HepG2 (cell line): Measurements from ENCODE around the gene ANKRD17. TPM values are rescaled to one million over a fixed set of nuclear protein-coding genes. Genes with fewer than 3 reads are reported as not detected.

ENCODE experiments used
- AGO2 ChIP-seq: fragments of 200-400 bp; formaldehyde crosslinking; optimal IDR thresholded peaks from 2 replicates; pipeline ENCODE3; 2017; ENCODE audit warnings: mild to moderate bottlenecking, low read depth, low read length, moderate library complexity
- ATAD3A ChIP-seq: sonication (generic); formaldehyde crosslinking; IDR thresholded peaks from 2 replicates; pipeline ENCODE4 v1.4.0; 2020; ENCODE audit warnings: missing genetic modification reagents
- CENPBD1 ChIP-seq: sonication (generic); formaldehyde crosslinking; IDR thresholded peaks from 2 replicates; pipeline ENCODE4 v1.8.0; 2022; ENCODE audit warnings: missing genetic modification reagents, low read depth, mild to moderate bottlenecking, borderline replicate concordance
- DNMT3B ChIP-seq: conservative IDR thresholded peaks from 2 replicates; pipeline ENCODE4 v1.6.1; 2016; ENCODE audit warnings: missing biosample characterization, control low read depth
- HMG20A ChIP-seq: IDR thresholded peaks from 2 replicates; pipeline ENCODE4 v1.6.1; 2016; ENCODE audit warnings: borderline replicate concordance
- MBD4 ChIP-seq: IDR thresholded peaks from 2 replicates; pipeline ENCODE4 v1.6.1; 2012; ENCODE audit warnings: low read length, inconsistent platforms, borderline replicate concordance
- SALL2 ChIP-seq: sonication (generic); formaldehyde crosslinking; IDR thresholded peaks from 2 replicates; pipeline ENCODE4 v1.8.1; 2023; ENCODE audit warnings: mild to moderate bottlenecking, missing genetic modification reagents, inconsistent platforms
- SRSF4 ChIP-seq: fragments of 200-400 bp; formaldehyde crosslinking; IDR thresholded peaks from one replicate; pipeline ENCODE4 v1.6.1; 2018; ENCODE audit warnings: mild to moderate bottlenecking, low read depth, low read length, moderate library complexity; ENCODE audit not compliant: poor library complexity, severe bottlenecking
- TARDBP ChIP-seq: sonication (generic); formaldehyde crosslinking; IDR thresholded peaks from 2 replicates; pipeline ENCODE4 v1.8.0; 2022; ENCODE audit warnings: mild to moderate bottlenecking, missing genetic modification reagents
- TBL1XR1 ChIP-seq: fragments of 150-350 bp; IDR thresholded peaks from 2 replicates; pipeline ENCODE4 v1.6.1; 2014; ENCODE audit warnings: borderline replicate concordance, low read length; ENCODE audit not compliant: partially characterized antibody
- TOPORS ChIP-seq: sonication (generic); formaldehyde crosslinking; IDR thresholded peaks from 2 replicates; pipeline ENCODE4 v1.8.0; 2023; ENCODE audit warnings: mild to moderate bottlenecking, missing genetic modification reagents
- ZBTB20 ChIP-seq: sonication (generic); formaldehyde crosslinking; IDR thresholded peaks from 2 replicates; pipeline ENCODE4 v1.8.1; 2023; ENCODE audit warnings: missing genetic modification reagents, low read depth, mild to moderate bottlenecking, borderline replicate concordance
- ZFAT ChIP-seq: sonication (generic); formaldehyde crosslinking; conservative IDR thresholded peaks from 2 replicates; pipeline ENCODE4 v1.8.1; 2023; ENCODE audit warnings: missing genetic modification reagents, inconsistent platforms
- ZFYVE20 ChIP-seq: sonication (generic); formaldehyde crosslinking; IDR thresholded peaks from 2 replicates; pipeline ENCODE4 v1.8.0; 2023; ENCODE audit warnings: low read depth, mild to moderate bottlenecking, moderate library complexity, missing genetic modification reagents, borderline replicate concordance
- ZNF24 ChIP-seq: fragments of 450-650 bp; IDR thresholded peaks from 2 replicates; pipeline ENCODE4 v1.6.1; 2017; ENCODE audit warnings: antibody characterized with exemption, mild to moderate bottlenecking
- ZNF605 ChIP-seq: sonication (generic); formaldehyde crosslinking; IDR thresholded peaks from 2 replicates; pipeline ENCODE4 v1.8.0; 2022; ENCODE audit warnings: mild to moderate bottlenecking, missing genetic modification reagents
- ZNF672 ChIP-seq: sonication (generic); formaldehyde crosslinking; IDR thresholded peaks from 2 replicates; pipeline ENCODE4 v1.8.1; 2022; ENCODE audit warnings: missing genetic modification reagents
- ZNF776 ChIP-seq: sonication (generic); formaldehyde crosslinking; IDR thresholded peaks from 2 replicates; pipeline ENCODE4 v1.4.0; 2020; ENCODE audit warnings: mild to moderate bottlenecking, missing genetic modification reagents
- polyA plus RNA-seq, 8 experiments: library from polyadenylated mRNA; depleted of rRNA in 3 of 8; stranded (reverse) in 7 of 8; unstranded in 1 of 8; fragments of >200 nt; fragmentation: Illumina TruSeq in 4 of 8; extraction: Trizol in 4 of 8; gene quantifications; 2 replicates each; pipeline versions ENCODE4 v1.2.1 to v1.2.3, GENCODE V29; 2011 to 2016; ENCODE audit warnings: low read depth in 4 of 8, missing spikeins in 1 of 8, mixed read lengths in 1 of 8; ENCODE audit not compliant: insufficient read depth in 1 of 8
- total RNA-seq, 5 experiments: library from RNA; depleted of rRNA; stranded (reverse); fragments of >200 nt; fragmentation: Illumina TruSeq; extraction: Trizol; gene quantifications; 2 replicates each; pipeline ENCODE4 v1.2.3, GENCODE V29; 2016; ENCODE audit warnings: low read depth in 1 of 5
- TF ChIP-seq, protein P1 (sequence below): sonication (generic); formaldehyde crosslinking; IDR thresholded peaks from 2 replicates; pipeline ENCODE4 v1.4.0; 2020; ENCODE audit warnings: missing genetic modification reagents
- TF ChIP-seq, protein P2 (sequence below): sonication (generic); formaldehyde crosslinking; IDR thresholded peaks from 2 replicates; pipeline ENCODE4 v1.4.0; 2020; ENCODE audit warnings: mild to moderate bottlenecking, missing genetic modification reagents
- TF ChIP-seq, protein P3 (sequence below): sonication (generic); formaldehyde crosslinking; IDR thresholded peaks from 2 replicates; pipeline ENCODE4 v1.9.0; 2021; ENCODE audit warnings: missing genetic modification reagents, mild to moderate bottlenecking, borderline replicate concordance

ANKRD17 gene
- total and polyA plus RNA-seq, 2 of the 13 experiments (the other 11 are each of a cell fraction or from before 2014, with no cell fraction given) = 55.7 to 61.1 TPM

- TF ChIP-seq AGO2 = peak; percentile 79
- TF ChIP-seq ZNF776 = 0 out of 2 replicates have a peak, but pooled peaks have one; percentile 27
- 0 out of 2 replicates have a peak, but pooled peaks have one; percentile 29 for TF ChIP-seq HMG20A
- TF ChIP-seq, protein P1, sequence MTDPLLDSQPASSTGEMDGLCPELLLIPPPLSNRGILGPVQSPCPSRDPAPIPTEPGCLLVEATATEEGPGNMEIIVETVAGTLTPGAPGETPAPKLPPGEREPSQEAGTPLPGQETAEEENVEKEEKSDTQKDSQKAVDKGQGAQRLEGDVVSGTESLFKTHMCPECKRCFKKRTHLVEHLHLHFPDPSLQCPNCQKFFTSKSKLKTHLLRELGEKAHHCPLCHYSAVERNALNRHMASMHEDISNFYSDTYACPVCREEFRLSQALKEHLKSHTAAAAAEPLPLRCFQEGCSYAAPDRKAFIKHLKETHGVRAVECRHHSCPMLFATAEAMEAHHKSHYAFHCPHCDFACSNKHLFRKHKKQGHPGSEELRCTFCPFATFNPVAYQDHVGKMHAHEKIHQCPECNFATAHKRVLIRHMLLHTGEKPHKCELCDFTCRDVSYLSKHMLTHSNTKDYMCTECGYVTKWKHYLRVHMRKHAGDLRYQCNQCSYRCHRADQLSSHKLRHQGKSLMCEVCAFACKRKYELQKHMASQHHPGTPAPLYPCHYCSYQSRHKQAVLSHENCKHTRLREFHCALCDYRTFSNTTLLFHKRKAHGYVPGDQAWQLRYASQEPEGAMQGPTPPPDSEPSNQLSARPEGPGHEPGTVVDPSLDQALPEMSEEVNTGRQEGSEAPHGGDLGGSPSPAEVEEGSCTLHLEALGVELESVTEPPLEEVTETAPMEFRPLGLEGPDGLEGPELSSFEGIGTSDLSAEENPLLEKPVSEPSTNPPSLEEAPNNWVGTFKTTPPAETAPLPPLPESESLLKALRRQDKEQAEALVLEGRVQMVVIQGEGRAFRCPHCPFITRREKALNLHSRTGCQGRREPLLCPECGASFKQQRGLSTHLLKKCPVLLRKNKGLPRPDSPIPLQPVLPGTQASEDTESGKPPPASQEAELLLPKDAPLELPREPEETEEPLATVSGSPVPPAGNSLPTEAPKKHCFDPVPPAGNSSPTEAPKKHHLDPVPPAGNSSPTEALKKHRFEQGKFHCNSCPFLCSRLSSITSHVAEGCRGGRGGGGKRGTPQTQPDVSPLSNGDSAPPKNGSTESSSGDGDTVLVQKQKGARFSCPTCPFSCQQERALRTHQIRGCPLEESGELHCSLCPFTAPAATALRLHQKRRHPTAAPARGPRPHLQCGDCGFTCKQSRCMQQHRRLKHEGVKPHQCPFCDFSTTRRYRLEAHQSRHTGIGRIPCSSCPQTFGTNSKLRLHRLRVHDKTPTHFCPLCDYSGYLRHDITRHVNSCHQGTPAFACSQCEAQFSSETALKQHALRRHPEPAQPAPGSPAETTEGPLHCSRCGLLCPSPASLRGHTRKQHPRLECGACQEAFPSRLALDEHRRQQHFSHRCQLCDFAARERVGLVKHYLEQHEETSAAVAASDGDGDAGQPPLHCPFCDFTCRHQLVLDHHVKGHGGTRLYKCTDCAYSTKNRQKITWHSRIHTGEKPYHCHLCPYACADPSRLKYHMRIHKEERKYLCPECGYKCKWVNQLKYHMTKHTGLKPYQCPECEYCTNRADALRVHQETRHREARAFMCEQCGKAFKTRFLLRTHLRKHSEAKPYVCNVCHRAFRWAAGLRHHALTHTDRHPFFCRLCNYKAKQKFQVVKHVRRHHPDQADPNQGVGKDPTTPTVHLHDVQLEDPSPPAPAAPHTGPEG (CRISPR knock-in tag) = no peak; the same call in 1 of the 2 replicates
- TF ChIP-seq TARDBP (CRISPR knock-in tag) = peak; percentile 70
- TF ChIP-seq SALL2 (CRISPR knock-in tag) = 0 out of 2 replicates have a peak, but pooled peaks have one; percentile 80
- TF ChIP-seq SRSF4 = no peak
- no peak for TF ChIP-seq MBD4
- TF ChIP-seq TOPORS (CRISPR knock-in tag) = peak; percentile 30; the same call in 1 of the 2 replicates
- no peak for TF ChIP-seq ZBTB20 (CRISPR knock-in tag)
- TF ChIP-seq ZNF672 = no peak
- TF ChIP-seq, protein P2, sequence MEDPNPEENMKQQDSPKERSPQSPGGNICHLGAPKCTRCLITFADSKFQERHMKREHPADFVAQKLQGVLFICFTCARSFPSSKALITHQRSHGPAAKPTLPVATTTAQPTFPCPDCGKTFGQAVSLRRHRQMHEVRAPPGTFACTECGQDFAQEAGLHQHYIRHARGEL (CRISPR knock-in tag) = no peak
- 0 out of 2 replicates have a peak, but pooled peaks have one; percentile 28 for TF ChIP-seq ZNF24
- TF ChIP-seq, protein P3, sequence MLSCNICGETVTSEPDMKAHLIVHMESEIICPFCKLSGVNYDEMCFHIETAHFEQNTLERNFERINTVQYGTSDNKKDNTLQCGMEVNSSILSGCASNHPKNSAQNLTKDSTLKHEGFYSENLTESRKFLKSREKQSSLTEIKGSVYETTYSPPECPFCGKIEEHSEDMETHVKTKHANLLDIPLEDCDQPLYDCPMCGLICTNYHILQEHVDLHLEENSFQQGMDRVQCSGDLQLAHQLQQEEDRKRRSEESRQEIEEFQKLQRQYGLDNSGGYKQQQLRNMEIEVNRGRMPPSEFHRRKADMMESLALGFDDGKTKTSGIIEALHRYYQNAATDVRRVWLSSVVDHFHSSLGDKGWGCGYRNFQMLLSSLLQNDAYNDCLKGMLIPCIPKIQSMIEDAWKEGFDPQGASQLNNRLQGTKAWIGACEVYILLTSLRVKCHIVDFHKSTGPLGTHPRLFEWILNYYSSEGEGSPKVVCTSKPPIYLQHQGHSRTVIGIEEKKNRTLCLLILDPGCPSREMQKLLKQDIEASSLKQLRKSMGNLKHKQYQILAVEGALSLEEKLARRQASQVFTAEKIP (CRISPR knock-in tag) = no peak
- peak; percentile 94 for TF ChIP-seq ZNF605
- no peak for TF ChIP-seq ATAD3A
- TF ChIP-seq ZFAT = 0 out of 2 replicates have a peak, but pooled peaks have one; percentile 42
- TF ChIP-seq CENPBD1 (CRISPR knock-in tag) = no peak
- no peak for TF ChIP-seq TBL1XR1
- TF ChIP-seq ZFYVE20 (CRISPR knock-in tag) = no peak
- peak; percentile 72; the same call in 1 of the 2 replicates for TF ChIP-seq DNMT3B
These were observed at the start of gene ANKRD17 (continued) for GRCh38 chr4:73258686-73259570.
